Esophagus (tissue), 2 donors: ENCODE measurements around the gene MARCHF10. TPM values are rescaled to one million over a fixed set of nuclear protein-coding genes. Genes with fewer than 3 reads are reported as not detected.

Source experiments
- H3K27ac ChIP-seq, 2 donors: one replicate each; pipeline ENCODE4 v1.5.1; 2013; ENCODE audit warnings: low read depth in 2 of 2, mild to moderate bottlenecking in 2 of 2, inconsistent platforms in 1 of 2, low read length in 1 of 2, moderate library complexity in 1 of 2
- H3K27me3 ChIP-seq, 2 donors: one replicate each; pipeline ENCODE4 v1.6.1; 2013; ENCODE audit warnings: low read length in 2 of 2, control low read depth in 1 of 2, mild to moderate bottlenecking in 1 of 2; ENCODE audit not compliant: insufficient read depth in 2 of 2, control insufficient read depth in 1 of 2
- H3K36me3 ChIP-seq, 2 donors: one replicate each; pipeline ENCODE4 v1.6.1; 2013; ENCODE audit warnings: low read length in 1 of 2; ENCODE audit not compliant: control insufficient read depth in 2 of 2, insufficient read depth in 2 of 2
- H3K4me1 ChIP-seq, 2 donors: one replicate each; pipeline ENCODE4 v1.6.1; 2013; ENCODE audit warnings: low read length in 1 of 2; ENCODE audit not compliant: control insufficient read depth in 2 of 2, insufficient read depth in 2 of 2
- H3K4me3 ChIP-seq, 2 donors: one replicate each; pipeline ENCODE4 v1.5.1; 2013; ENCODE audit warnings: low read length in 2 of 2, mild to moderate bottlenecking in 2 of 2, low read depth in 1 of 2, moderate library complexity in 1 of 2
- H3K9me3 ChIP-seq, 2 donors: one replicate each; pipeline ENCODE4 v1.6.1; 2013; ENCODE audit warnings: mild to moderate bottlenecking in 2 of 2, low read depth in 1 of 2, low read length in 1 of 2, moderate library complexity in 1 of 2; ENCODE audit not compliant: control insufficient read depth in 2 of 2, insufficient read depth in 1 of 2
- WGBS, 2 donors: extraction: QIAGEN DNeasy Blood & Tissue Kit; methylation state at CpG; one replicate each; pipeline ENCODE4 v1.1.7; 2013; 5-methylcytosine and 5-hydroxymethylcytosine counted together
- polyA plus RNA-seq, 2 donors: library from polyadenylated mRNA; stranded (reverse); fragments of 200-250 nt; gene quantifications; one replicate each; pipeline ENCODE4 v1.2.3, GENCODE V29; 2013
- donor health status: healthy with polysubstance abuse.
- donor health status: Bipolar disorder and iron deficiency.

Gene MARCHF10
- polyA plus RNA-seq, 2 donors = 0.10 to 0.14 TPM

DNA sequence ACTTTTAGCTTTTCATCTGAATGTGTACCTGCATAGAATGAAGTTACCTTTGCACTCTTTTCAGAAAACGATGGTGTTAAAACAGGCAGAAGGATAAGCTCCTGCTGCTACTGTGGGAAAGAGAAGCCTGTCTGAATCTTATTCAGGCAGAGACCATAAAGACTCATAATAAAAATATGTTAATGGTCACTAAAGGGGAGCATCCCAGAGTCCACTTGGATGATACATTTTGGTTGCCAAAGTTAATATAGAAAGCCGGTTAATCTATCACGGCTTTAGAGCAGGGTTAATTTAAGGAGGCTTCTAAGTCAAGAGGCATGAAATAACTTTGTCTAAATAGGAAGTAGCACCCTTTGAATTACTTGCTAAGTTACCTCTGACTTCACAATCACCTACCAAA, 2.9 kb downstream of the MARCHF10 start:
- Histone ChIP-seq H3K36me3 (no peaks in the 10 kb centered on the region), H3K27me3 (no peaks in the 10 kb centered on the region), H3K9me3 (no peaks in the 10 kb centered on the region), H3K27ac (no peak overlapping the region), H3K4me3 (no peak overlapping the region), H3K4me1 (peaks cover 0 to 3% of the 10 kb centered on the region in 2 donors)
- 82 to 84% methylated on average over 3 of the region's 3 CpGs for WGBS, 2 donors

DNA sequence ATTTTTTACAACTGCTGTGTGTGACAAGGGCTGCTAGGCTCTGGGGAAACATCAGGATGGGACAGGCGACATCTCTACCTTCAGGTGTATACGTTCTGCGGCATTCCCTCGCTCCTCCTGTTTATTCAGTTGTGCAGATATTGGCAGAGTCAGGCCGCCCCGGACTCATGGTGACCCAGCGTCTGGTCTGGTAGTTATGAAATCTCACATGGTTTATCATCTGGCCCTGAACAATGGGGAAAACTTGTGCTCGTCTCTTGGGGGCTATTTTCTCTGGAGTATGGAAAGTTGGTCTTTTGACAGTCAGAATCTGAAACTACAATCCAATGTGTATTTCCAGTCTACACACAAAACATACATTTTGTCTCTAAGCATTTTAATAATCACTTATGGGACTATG, 3.3 kb downstream of the MARCHF10 start:
- 67 to 77% methylated on average over 8 of the region's 8 CpGs for WGBS, 2 donors
- Histone ChIP-seq H3K27me3 (no peaks in the 10 kb centered on the region), H3K27ac (no peak overlapping the region), H3K4me3 (no peak overlapping the region), H3K4me1 (peaks cover 0 to 3% of the 10 kb centered on the region in 2 donors), H3K9me3 (no peaks in the 10 kb centered on the region), H3K36me3 (no peaks in the 10 kb centered on the region)

DNA sequence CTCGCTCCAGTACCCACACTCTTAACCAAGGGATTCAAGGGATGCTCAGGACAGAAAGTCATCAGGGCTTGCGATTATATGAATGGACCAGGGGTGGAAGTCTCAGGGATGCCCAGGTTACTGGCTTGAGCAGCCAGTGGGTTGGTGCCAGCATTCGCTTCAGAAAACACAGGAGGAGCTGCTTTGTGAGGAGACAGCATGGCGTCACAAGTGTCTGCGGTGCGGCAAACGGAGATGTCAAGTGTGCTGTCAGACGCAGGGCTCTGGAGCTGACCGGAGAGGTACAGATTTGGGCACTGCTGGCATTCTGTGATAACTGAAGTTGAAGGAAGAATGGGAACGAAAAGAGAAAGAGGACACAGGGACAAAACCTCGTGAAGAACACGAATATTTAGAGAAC, 4.1 kb downstream of the MARCHF10 start:
- Histone ChIP-seq H3K27ac (no peak overlapping the region), H3K4me1 (peaks cover 0 to 3% of the 10 kb centered on the region in 2 donors), H3K4me3 (no peak overlapping the region), H3K27me3 (no peaks in the 10 kb centered on the region), H3K36me3 (no peaks in the 10 kb centered on the region), H3K9me3 (no peaks in the 10 kb centered on the region)
- 89 to 95% methylated on average over 12 of the region's 12 CpGs for WGBS, 2 donors

DNA sequence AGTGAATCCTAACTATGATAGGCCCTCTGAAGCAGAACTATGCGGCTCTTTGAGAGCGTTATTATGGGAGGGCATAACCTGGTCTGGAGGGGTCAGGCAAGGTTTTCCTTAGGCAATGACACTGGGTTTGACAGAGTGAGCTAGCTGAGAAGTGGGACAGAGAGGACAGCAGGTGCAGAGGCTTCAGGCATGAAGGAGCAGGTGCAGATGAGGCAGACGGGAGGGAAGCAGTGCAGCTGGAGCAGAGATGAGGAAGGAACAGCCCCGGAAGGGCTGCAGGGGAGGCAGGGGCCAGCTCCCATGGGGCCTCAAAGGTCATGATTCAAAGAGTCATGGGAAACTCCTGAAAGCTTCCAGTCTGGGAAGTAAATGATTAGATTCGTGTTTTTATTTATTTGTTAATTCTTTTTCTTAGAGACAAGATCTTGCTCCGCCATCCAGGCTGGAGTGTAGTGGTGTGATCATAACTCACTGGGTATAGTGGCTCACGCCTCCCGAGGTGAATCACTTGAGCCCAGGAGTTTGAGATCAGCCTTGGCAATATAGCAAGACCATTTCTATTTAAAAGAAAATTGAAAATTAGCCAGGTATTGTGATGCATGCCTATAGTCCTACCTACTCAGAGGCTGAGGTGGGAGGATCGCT, 5.4 kb downstream of the MARCHF10 start:
- no peak overlapping the region for H3K27ac ChIP-seq
- no peaks in the 10 kb centered on the region for H3K9me3 ChIP-seq
- no peak overlapping the region for H3K4me3 ChIP-seq
- H3K4me1 ChIP-seq = no peaks in the 10 kb centered on the region
- H3K36me3 ChIP-seq = no peaks in the 10 kb centered on the region
- WGBS, 2 donors = 68 to 74% methylated on average over 9 of the region's 9 CpGs
- H3K27me3 ChIP-seq = no peaks in the 10 kb centered on the region

DNA sequence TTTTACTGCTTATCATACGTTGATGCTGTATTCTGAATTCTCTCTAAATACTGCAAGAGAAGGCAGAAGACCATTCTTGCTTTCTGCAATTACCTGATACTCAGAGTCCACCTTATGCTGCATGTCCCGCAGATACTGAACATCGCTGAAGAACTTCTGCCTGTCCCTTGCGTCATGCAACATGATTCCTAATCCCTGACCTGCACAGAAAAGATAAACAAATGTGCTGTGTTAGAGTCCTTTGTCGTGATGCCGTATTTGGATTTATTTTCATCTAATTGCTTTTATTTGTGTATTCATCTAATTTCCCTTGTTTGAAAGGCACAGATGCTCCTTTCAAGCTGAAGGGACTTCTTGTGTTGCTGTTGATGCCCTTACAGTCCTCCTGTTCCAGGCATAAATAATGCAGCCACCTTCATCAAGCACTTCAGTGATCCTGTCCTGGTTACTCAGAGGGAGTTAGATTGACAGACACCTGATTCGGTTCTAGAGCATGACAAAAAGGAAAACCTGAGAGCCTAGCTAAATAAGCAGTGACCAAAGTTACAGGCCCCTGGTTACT, 6.5 kb downstream of the MARCHF10 start:
- Histone ChIP-seq H3K27me3 (no peaks in the 10 kb centered on the region), H3K36me3 (no peaks in the 10 kb centered on the region), H3K27ac (no peak overlapping the region), H3K4me1 (no peaks in the 10 kb centered on the region), H3K9me3 (no peaks in the 10 kb centered on the region), H3K4me3 (no peak overlapping the region)
- WGBS, 2 donors = 87 to 91% methylated on average over 7 of the region's 7 CpGs

DNA sequence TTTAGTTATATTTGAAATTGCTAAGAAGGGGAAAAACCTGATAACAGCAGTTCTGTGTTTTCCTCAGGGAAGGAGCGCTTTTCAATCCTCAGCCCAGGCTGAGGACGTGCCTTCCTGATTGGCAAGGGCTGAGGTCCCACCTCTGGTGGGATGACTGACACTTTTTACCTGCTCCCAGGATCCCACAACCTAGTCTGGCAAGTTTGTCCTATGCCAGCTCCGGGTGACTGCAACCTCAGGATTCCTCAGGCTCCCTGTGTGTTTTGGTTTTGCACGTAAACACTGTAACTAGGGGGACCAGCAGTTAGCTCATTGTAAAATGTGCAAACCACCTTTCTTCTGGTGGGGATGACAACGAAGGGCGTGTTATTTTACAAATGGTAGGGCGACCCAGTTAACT, 7.5 kb downstream of the MARCHF10 start:
- Histone ChIP-seq H3K36me3 (no peaks in the 10 kb centered on the region), H3K27me3 (no peaks in the 10 kb centered on the region), H3K27ac (no peak overlapping the region), H3K4me3 (no peak overlapping the region), H3K9me3 (no peaks in the 10 kb centered on the region), H3K4me1 (no peaks in the 10 kb centered on the region)
- 29 to 34% methylated on average over 7 of the region's 7 CpGs for WGBS, 2 donors

DNA sequence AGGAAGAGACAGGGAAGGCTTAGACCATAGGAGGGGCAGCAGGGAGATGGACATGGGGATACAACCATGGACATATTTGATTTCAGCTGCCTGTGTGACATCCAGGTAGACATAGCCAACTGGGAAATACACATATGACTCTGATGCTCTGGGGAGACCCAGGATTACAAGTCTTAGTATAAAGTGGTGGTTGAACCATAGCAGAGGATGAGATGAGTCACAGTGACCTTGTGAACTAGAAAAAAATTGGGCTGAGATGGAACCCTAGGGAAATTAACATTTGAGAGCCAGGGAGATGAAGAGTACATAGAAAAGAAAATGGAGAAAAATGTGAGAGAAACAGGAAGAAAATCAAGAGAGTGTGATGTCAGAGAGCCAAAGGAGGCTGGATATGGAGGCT, 10.2 kb downstream of the MARCHF10 start:
- Histone ChIP-seq H3K36me3 (no peaks in the 10 kb centered on the region), H3K9me3 (no peaks in the 10 kb centered on the region), H3K4me3 (no peak overlapping the region), H3K4me1 (no peaks in the 10 kb centered on the region), H3K27ac (no peak overlapping the region), H3K27me3 (no peaks in the 10 kb centered on the region)

DNA sequence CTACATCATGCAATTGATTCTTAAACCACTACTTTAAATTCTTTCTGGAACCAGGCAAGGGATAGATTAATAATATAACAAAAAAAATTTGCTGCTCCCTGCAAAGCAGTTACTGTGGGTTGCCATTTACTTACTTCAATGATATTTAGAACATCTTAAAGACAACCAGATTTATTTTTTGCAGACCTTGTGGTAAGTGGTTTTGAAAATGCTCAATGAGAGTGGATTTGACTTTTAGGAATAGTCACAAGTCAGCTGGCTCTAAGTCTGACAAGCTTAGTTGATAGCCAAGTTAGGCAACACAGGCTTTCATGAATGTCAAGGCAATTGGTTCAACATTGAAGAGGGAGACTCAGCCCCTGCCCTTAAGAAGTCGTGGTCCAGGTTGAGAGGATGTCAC, 11.8 kb downstream of the MARCHF10 start:
- H3K4me3 ChIP-seq = no peak overlapping the region
- no peaks in the 10 kb centered on the region for H3K9me3 ChIP-seq
- no peaks in the 10 kb centered on the region for H3K4me1 ChIP-seq
- H3K27ac ChIP-seq = no peak overlapping the region
- H3K27me3 ChIP-seq = no peaks in the 10 kb centered on the region
- H3K36me3 ChIP-seq = no peaks in the 10 kb centered on the region
- 68 to 91% methylated on average over 1 of the region's 1 CpG for WGBS, 2 donors

DNA sequence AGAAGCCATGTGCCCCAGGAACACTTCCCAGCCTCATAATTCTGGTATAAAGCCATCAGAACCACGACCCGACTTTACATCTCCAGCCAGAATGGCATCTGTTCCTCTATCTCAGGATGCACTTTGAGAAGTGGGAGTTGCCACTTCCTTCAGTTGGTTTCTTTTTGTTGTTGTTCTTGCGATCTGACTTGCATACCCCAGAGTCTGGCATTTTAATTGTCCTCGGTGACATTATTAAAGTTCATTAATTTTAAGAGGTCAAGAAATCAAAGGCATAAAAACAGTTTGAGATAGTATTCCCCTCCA, 13.5 kb downstream of the MARCHF10 start:
- Histone ChIP-seq H3K4me3 (no peak overlapping the region), H3K4me1 (no peaks in the 10 kb centered on the region), H3K27ac (no peak overlapping the region), H3K27me3 (no peaks in the 10 kb centered on the region), H3K9me3 (no peaks in the 10 kb centered on the region), H3K36me3 (no peaks in the 10 kb centered on the region)
- WGBS, 2 donors = 57 to 60% methylated on average over 4 of the region's 4 CpGs

DNA sequence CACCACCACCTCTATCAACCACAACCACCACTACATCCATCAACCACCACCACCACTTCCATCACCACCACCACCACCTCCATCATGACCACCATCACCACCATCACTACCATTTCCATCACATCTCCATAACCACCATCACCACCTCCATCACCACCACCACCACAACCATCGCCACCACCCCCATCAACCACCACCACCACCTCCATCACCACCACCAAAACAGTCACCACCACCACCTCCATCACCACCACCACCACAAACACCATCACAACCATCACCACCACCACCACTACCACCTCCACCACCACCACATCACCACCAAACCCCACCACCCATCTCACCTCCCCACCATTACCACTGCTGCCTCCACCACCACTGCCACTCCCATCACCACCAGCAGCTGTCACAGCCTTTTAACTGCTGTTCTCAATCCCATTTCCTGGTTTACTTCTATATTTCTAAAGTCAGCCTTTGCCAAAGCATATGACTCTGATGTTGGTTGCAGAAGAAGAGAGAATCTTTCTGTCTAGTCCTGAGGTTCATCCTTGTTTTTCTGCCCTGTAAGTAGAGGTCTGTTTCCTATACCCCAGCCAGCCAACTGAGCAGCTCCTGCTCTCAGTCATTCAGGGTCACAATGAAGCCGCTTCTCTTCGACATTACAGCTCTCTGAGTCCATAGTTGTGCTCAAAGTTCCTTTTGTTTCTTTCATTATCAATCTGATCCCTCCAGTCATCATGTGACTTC, 14.0 kb downstream of the MARCHF10 start:
- Histone ChIP-seq H3K27me3 (no peaks in the 10 kb centered on the region), H3K9me3 (no peaks in the 10 kb centered on the region), H3K4me3 (no peak overlapping the region), H3K36me3 (no peaks in the 10 kb centered on the region), H3K27ac (no peak overlapping the region), H3K4me1 (no peaks in the 10 kb centered on the region)
- 78 to 83% methylated on average over 3 of the region's 3 CpGs for WGBS, 2 donors
